HUES64 (cell line): ENCODE measurements around the gene PRPS1.
"Not testable (repeated sequence)": the region's sequence is repeated elsewhere in the genome, so short reads cannot be mapped to it uniquely, and the experiment has no call there.

Source experiments
- H3K27ac ChIP-seq: 2 replicates; pipeline ENCODE4 v1.7.0; 2013; ENCODE audit warnings: low read depth, low read length, inconsistent platforms
- H3K27me3 ChIP-seq: 2 replicates; pipeline ENCODE4 v1.6.1; 2013; ENCODE audit warnings: mild to moderate bottlenecking, low read length; ENCODE audit not compliant: insufficient read depth
- H3K36me3 ChIP-seq: 2 replicates; pipeline ENCODE4 v1.6.1; 2013; ENCODE audit warnings: mild to moderate bottlenecking, low read length; ENCODE audit not compliant: insufficient read depth
- H3K4me1 ChIP-seq: 2 replicates; pipeline ENCODE4 v1.6.1; 2013; ENCODE audit warnings: mild to moderate bottlenecking, low read length, moderate library complexity; ENCODE audit not compliant: insufficient read depth
- H3K4me3 ChIP-seq: 2 replicates; pipeline ENCODE4 v1.5.1; 2013; ENCODE audit warnings: mild to moderate bottlenecking, low read length, moderate library complexity
- H3K9ac ChIP-seq: 2 replicates; pipeline ENCODE4 v1.6.1; 2013; ENCODE audit warnings: mild to moderate bottlenecking, low read depth, low read length
- H3K9me3 ChIP-seq: 2 replicates; pipeline ENCODE4 v1.6.1; 2013; ENCODE audit warnings: low read depth, low read length; ENCODE audit not compliant: insufficient read depth
- WGBS: fragments of 150-250, 120-280 bp; methylation state at CpG from one replicate; pipeline ENCODE4 v1.1.7; 2013; ENCODE audit warnings: missing lambda C conversion rate; 5-methylcytosine and 5-hydroxymethylcytosine counted together

Gene PRPS1

GRCh38 chrX:107662824-107663223 is 34.5 kb downstream of the PRPS1 start:
- no peaks in the 10 kb centered on the region for H3K27me3 ChIP-seq
- peaks cover 3% of the 10 kb centered on the region; the same call in 1 of the 2 replicates for H3K4me1 ChIP-seq
- no peak overlapping the region for H3K4me3 ChIP-seq
- H3K27ac ChIP-seq: no peak overlapping the region
- H3K9me3 ChIP-seq: no peaks in the 10 kb centered on the region
- no peak overlapping the region for H3K9ac ChIP-seq
- no peaks in the 10 kb centered on the region for H3K36me3 ChIP-seq
- 23% methylated on average over 5 of the region's 5 CpGs for WGBS

- Histone ChIP-seq H3K4me3 (no peak overlapping the region), H3K9ac (no peak overlapping the region), H3K36me3 (no peaks in the 10 kb centered on the region), H3K9me3 (no peaks in the 10 kb centered on the region), H3K27ac (no peak overlapping the region), H3K27me3 (no peaks in the 10 kb centered on the region), H3K4me1 (peaks cover 3% of the 10 kb centered on the region; the same call in 1 of the 2 replicates)
- WGBS: 100% methylated on average over 1 of the region's 1 CpG
Observed at GRCh38 chrX:107666931-107667330, 38.6 kb downstream of the PRPS1 start.

GRCh38 chrX:107667426-107667825 is 39.1 kb downstream of the PRPS1 start:
- Histone ChIP-seq H3K27ac (no peak overlapping the region), H3K4me3 (no peak overlapping the region), H3K36me3 (no peaks in the 10 kb centered on the region), H3K9ac (no peak overlapping the region), H3K27me3 (no peaks in the 10 kb centered on the region), H3K4me1 (peaks cover 3% of the 10 kb centered on the region; the same call in 1 of the 2 replicates), H3K9me3 (no peaks in the 10 kb centered on the region)
- 90% methylated on average over 1 of the region's 1 CpG for WGBS

GRCh38 chrX:107668710-107669109 is 40.4 kb downstream of the PRPS1 start:
- not testable (repeated sequence) for H3K27me3 ChIP-seq, H3K36me3 ChIP-seq, H3K4me3 ChIP-seq, H3K4me1 ChIP-seq, H3K9ac ChIP-seq, H3K27ac ChIP-seq, H3K9me3 ChIP-seq
- WGBS: 90% methylated on average over 4 of the region's 5 CpGs

GRCh38 chrX:107669261-107669660 is 41.0 kb downstream of the PRPS1 start:
- Histone ChIP-seq H3K9me3 (no peaks in the 10 kb centered on the region), H3K27ac (no peak overlapping the region), H3K36me3 (no peaks in the 10 kb centered on the region), H3K4me1 (no peaks in the 10 kb centered on the region), H3K4me3 (no peak overlapping the region), H3K9ac (no peak overlapping the region), H3K27me3 (no peaks in the 10 kb centered on the region)
- WGBS: 27% methylated on average over 3 of the region's 4 CpGs

GRCh38 chrX:107669885-107670628 is 41.7 kb downstream of the PRPS1 start:
- H3K27me3 ChIP-seq: no peaks in the 10 kb centered on the region

GRCh38 chrX:107671256-107671655 is 42.9 kb downstream of the PRPS1 start:
- WGBS: 95% methylated on average over 9 of the region's 9 CpGs

More at GRCh38 chrX:107669885-107670628, 41.7 kb downstream of the PRPS1 start:
- H3K4me1 ChIP-seq: no peaks in the 10 kb centered on the region
- 68% methylated on average over 3 of the region's 5 CpGs for WGBS
- H3K9me3 ChIP-seq: no peaks in the 10 kb centered on the region
- H3K4me3 ChIP-seq: no peak overlapping the region
- H3K9ac ChIP-seq: no peak overlapping the region
- no peaks in the 10 kb centered on the region for H3K36me3 ChIP-seq
- H3K27ac ChIP-seq: no peak overlapping the region

GRCh38 chrX:107672955-107673378 is 44.7 kb downstream of the PRPS1 start:
- peaks cover 3% of the 10 kb centered on the region for H3K27me3 ChIP-seq
- no peak overlapping the region for H3K9ac ChIP-seq
- H3K4me1 ChIP-seq: peaks cover 4% of the 10 kb centered on the region; the same call in 1 of the 2 replicates
- no peaks in the 10 kb centered on the region for H3K36me3 ChIP-seq
- H3K27ac ChIP-seq: no peak overlapping the region
- no peak overlapping the region for H3K4me3 ChIP-seq
- H3K9me3 ChIP-seq: no peaks in the 10 kb centered on the region
- 53% methylated on average over 2 of the region's 9 CpGs for WGBS

More at GRCh38 chrX:107671256-107671655, 42.9 kb downstream of the PRPS1 start:
- H3K27me3 ChIP-seq, H3K9ac ChIP-seq, H3K27ac ChIP-seq, H3K36me3 ChIP-seq, H3K4me1 ChIP-seq, H3K4me3 ChIP-seq, H3K9me3 ChIP-seq: not testable (repeated sequence)

GRCh38 chrX:107673431-107673830 is 45.1 kb downstream of the PRPS1 start:
- Histone ChIP-seq H3K27me3 (peaks cover 3% of the 10 kb centered on the region), H3K9ac (no peak overlapping the region), H3K9me3 (no peaks in the 10 kb centered on the region), H3K36me3 (no peaks in the 10 kb centered on the region), H3K4me1 (peaks cover 4% of the 10 kb centered on the region; the same call in 1 of the 2 replicates), H3K27ac (no peak overlapping the region), H3K4me3 (no peak overlapping the region)
- WGBS: 88% methylated on average over 6 of the region's 6 CpGs

GRCh38 chrX:107673933-107674479 is 45.7 kb downstream of the PRPS1 start:
- Histone ChIP-seq H3K9me3 (no peaks in the 10 kb centered on the region), H3K9ac (no peak overlapping the region), H3K4me1 (peaks cover 4% of the 10 kb centered on the region; the same call in 1 of the 2 replicates), H3K4me3 (no peak overlapping the region), H3K27me3 (peaks cover 3% of the 10 kb centered on the region), H3K27ac (no peak overlapping the region), H3K36me3 (no peaks in the 10 kb centered on the region)
- WGBS: 76% methylated on average over 7 of the region's 7 CpGs

GRCh38 chrX:107674480-107675364 is 46.4 kb downstream of the PRPS1 start:
- peaks cover 4% of the 10 kb centered on the region; the same call in 1 of the 2 replicates for H3K4me1 ChIP-seq
- H3K27me3 ChIP-seq: peaks cover 3% of the 10 kb centered on the region
- 63% methylated on average over 8 of the region's 9 CpGs for WGBS
- no peak overlapping the region for H3K27ac ChIP-seq
- no peak overlapping the region for H3K4me3 ChIP-seq
- no peaks in the 10 kb centered on the region for H3K36me3 ChIP-seq
- no peaks in the 10 kb centered on the region for H3K9me3 ChIP-seq
- H3K9ac ChIP-seq: no peak overlapping the region
